HG02759 (cell line): ENCODE data around the gene CALM3.
"Not testable (repeated sequence)": the region's sequence is repeated elsewhere in the genome, so short reads cannot be mapped to it uniquely, and the experiment has no call there.

Experiments
- ATAC-seq: cut with Tn5 transposase; IDR thresholded peaks from one replicate; pipeline ENCODE4 v1.9.1; 2021; ENCODE audit warnings: mild to moderate bottlenecking, moderate library complexity; ENCODE audit not compliant: unreplicated experiment

The CALM3 gene

DNA sequence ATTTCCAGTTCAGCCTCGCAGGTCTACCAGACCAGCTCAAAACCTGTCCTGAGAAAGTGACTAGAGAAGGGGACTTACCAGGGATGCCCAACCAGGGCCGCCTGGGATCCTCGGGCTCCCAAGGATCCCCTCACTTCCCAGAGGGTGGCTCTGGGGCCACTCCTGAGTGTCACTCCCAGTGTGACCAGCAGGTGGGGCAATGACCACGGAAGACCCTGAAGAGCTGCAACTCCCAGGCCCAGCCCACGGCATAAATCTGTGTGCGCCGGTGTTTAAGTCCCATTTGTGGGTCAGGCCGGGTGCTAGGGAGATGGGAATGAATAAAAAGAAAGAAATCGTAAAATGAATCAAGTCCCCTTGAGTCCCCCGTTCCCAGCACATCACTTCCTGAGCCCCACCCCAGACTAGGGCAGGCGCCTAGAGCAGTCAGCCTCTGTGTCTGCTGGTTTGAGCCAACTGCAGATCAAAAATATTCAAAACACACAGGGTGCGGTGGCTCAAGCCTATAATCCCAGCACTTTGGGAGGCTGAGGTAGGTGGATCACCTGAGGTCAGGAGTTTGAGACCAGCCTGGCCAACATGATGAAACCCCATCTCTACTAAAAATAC lies 13.1 kb downstream of the CALM3 start:
- no peak for ATAC-seq

GRCh38 chr19:46615966-46616365 lies 14.8 kb downstream of the CALM3 start:
- ATAC-seq: no peak

GRCh38 chr19:46616631-46617322 lies 15.6 kb downstream of the CALM3 start:
- ATAC-seq: no peak

DNA sequence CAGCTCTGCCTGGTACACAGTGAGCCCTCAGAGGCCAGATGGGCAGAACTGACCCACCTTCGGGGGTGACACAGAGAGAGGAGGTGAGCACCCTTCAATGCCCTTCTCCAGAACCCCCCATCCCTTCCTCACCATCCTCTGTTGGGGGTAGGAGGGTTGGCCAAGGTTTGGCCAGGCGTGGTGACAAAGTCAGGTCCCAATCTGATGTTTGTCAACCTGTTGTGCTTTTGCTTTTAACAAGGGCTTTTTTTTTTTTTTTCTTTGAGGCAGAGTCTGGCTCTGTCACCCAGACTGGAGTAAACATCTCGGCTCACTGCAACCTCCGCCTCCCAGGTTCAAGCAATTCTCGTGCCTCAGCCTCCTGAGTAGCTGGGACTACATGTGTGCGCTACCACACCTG lies 16.5 kb downstream of the CALM3 start:
- no peak for ATAC-seq

DNA sequence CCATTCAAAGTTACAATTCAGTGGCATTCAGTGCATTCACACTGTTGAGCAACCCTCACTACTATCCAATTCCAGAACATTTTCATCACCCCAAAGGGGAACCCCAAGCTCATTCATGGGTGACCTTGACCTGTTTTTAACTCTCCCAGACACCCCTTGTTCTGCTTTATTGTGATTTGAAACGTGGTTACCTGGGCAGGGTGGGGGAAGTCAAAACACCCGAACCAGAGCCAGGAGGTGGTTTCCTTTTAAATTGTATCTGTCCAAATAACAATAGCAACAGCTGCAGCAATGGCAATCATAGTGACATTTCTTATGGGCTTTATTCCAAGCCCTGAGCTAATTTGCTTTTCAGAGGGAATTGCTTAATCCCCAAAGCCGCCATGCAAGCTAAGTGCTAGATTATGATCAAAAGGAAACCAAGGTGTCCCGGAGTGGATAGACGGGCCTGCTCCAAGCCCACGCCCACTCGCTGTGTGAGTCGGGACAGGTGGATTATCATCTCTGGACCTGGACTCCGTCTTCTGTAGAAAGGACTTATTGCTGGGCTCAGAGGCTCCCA lies 17.6 kb downstream of the CALM3 start:
- no peak for ATAC-seq

GRCh38 chr19:46620267-46620666 lies 19.1 kb downstream of the CALM3 start:
- no peak for ATAC-seq

DNA sequence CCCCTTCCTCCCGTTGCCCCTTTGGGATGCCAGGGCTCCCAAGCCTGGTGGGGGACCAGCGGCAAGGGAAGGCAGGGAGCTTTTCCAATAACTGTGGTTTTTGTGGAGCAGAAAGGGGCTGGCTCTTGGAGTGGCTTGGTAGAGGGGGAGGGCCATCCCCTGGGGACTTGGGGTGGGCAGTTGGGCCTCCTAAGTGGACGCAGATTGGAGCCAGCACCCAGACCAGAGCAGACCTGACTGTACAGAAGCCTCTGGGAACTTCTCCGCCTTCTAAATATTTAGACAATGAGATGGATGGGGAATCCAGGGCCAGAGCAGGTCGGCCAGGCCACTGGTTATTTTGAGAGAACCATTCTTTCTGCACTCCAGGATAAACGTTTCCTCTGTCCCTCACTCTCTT lies 19.6 kb downstream of the CALM3 start:
- no peak for ATAC-seq

DNA sequence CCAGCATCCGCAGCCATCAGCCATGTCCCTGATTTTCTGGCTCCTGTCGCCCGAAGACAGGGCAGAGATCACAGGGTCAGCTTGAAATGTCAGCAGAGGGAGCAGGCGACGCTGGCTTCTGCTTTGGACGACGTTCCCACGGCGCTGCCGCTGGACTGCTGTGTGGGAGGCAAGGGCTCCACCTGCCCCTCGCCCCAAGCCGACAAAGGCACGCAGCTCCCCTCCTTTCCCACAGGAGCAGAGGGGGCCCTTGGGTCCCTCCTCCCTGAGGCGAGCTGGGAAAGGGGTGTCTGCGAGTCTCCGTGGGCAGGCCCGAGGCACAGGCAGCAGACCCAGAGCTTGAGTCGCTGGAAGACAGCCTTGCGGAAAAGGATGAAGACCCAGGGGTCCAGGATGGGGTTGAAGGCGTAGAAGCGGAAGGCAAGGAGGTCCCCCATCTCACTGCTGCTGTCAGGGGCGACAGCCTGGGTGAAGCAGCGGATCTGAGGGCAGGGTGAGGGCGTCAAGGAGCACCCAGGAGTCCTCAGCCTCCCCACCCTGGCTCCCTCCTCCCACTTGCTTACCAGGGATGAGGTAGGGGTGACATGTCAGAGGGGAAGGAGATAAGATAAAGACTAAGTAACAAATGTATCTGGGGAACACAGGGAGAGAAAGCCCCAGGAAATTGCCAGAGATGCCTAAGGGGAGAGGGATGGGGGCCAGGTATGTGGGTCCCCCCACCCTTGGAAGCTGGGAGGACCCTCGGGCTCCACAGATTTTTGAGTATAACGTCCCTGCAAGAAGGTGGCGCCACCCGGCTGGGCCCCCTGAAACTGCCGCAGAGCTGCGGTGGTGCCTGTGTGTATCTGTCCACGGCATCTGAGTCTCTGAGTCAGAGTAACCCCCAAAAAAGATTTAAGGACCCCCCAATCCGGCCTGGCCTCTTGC lies 20.3 kb downstream of the CALM3 start:
- no peak for ATAC-seq

- ATAC-seq: no peak
Observed at GRCh38 chr19:46622118-46622446, 21.0 kb downstream of the CALM3 start.

DNA sequence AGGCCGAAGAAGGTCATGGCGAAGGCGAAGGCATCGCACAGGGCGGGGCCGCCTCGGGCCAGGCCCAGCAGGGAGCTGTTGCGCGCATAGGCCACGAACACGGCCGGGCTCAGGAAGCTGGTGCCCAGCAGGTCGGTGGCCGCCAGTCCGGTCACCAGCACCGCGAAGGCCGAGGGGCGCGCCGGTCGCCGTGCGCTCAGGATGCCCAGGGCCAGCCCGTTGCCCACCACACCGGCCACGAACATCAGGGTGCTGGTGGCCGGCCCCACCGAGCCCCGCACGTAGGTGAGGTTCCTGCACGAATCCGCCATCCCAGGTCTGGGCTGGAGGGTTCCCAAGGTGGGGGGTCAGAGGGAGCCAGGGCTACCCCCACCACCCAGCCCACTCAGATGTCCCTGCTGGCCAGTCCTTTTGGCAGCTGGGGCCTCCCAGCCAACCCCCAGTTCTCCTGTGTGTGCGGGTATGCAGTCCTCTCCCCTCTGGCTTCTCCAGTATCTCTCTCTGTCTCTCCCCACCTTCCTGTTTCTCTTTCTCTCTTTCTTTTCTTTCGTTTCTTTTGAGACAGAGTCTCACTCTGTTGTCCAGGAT lies 22.9 kb downstream of the CALM3 start:
- ATAC-seq: no peak

DNA sequence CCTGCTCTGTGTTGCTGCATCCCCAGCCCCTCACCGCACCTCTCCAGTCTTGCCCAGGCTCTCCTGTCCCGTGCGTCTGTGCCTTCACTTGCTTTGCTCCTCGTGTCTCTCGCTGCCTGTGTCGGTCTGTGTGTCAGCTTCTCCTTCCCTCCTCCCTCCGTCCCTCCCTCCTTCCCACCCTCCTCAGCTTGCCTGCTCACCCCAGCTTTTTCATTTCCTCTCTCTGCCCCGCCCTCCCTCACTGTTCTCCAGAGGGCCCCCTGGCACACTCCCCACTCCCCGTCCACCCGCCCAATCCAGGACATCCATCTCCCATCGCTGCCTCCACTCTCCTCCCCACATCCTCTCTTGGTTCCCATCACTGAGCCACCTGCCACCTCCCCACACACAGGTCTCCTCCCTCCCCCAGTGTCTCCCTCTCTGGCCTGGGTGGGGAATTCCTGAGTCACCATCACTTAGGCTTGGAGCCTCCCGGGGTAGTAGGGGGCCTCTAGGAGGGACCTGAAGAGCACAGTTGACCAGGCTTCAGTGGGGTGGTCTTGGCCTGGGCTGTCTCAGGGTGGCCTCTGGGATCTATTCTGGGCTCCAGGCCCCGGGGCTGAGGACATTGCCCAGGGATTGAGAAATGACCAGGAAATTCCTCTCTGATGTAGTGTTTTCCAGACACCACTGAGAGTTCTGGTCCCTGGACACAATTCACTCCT lies 24.0 kb downstream of the CALM3 start, which contains the start of gene PTGIR:
TSS of gene PTGIR (minus strand) at position 132 of the 704 bp plus-strand sequence. CDS start 864 bp downstream, outside the sequence.
- no peak for ATAC-seq

DNA sequence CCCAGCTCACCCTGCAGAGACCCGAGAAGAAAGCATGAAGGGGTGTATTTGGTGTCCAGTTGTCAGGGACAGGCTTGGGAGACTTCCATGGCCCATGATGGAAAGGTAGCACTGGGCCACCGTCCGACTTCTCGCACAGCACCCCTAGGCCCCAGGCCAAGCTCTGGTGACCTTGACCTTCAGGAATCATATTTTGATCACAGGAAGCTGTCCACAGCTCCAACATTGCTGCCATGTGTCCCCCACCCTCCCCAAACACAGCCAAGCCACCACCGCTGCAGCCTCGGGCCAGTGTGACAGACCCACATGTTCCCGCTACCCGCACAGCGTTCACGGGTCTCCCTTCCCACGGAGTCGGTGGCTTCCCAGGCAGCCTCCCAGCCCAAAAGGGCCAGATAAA lies 24.6 kb downstream of the CALM3 start:
- no peak for ATAC-seq

GRCh38 chr19:46626446-46626845 lies 25.3 kb downstream of the CALM3 start:
- no peak for ATAC-seq

- ATAC-seq: not testable (repeated sequence)
Observed at GRCh38 chr19:46628970-46629369, 27.8 kb downstream of the CALM3 start.

- no peak for ATAC-seq
Observed at GRCh38 chr19:46629546-46630025, 28.5 kb downstream of the CALM3 start.

- no peak for ATAC-seq
Observed at GRCh38 chr19:46630586-46631205, 29.6 kb downstream of the CALM3 start.

- no peak for ATAC-seq
Observed at GRCh38 chr19:46631481-46631880, 30.4 kb downstream of the CALM3 start.

GRCh38 chr19:46633130-46633529 lies 32.0 kb downstream of the CALM3 start:
- ATAC-seq: no peak

DNA sequence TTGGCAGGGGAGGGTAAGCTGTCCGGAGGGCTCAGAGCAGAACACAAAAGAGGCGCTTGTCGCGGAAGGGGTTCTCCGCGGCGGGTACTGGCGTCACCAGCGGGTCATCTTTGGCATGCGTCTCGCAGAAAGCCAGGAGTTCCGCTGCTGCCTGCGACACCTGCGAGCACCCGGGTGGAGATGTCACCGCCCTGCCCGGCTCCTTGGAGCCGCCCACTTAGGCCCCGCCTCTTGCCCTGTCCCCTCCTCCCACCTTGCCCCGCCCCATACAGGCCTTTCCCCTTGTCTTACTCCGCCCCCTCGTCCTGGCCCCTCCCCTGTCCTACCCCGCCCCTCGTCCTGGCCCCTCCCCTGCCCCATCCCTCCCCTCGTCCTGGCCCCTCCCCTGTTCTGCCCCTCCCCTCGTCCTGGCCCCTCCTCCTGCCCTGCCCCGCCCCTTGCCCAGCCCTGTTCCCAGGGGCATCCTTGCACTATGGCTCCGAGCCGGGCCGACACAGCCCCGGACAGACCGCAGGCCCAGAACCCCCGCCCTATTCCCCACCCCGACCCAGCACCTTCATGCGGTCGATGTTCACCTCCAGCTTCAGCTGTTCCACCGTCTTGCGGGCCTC lies 33.0 kb downstream of the CALM3 start:
- ATAC-seq: peak; percentile 64
